GM10266 (cell line): ENCODE results near the gene RBMS3.

Experiments
- DNase-seq: peaks from one replicate; pipeline ENCODE4 v3.0.0; 2012; ENCODE audit errors: extremely low spot score
- TF ChIP-seq, protein P1 (sequence below): IDR thresholded peaks from 2 replicates; pipeline ENCODE4 v1.5.1; 2012; ENCODE audit warnings: mild to moderate bottlenecking, low read depth; ENCODE audit not compliant: control insufficient read depth, insufficient read depth; ENCODE audit errors: missing control alignments

Gene RBMS3

DNA sequence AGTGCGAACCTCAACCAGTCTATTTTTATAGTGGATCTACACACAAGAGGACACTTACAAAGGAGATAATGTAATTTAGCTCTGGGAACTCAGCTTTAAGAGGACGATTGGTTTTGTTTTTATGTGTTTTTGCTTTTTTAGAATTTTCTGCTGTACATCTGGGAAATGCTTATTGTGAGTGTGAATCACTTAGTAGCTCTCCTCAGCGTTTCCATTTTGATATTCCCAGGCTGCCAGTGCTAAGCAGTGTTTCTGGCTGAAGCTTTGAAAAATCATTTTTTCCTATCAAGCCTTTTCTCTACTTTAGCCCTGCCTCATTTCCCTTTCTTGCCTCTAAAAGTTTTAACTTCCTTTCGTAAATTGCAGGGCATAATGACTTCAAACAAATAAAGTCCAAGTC lies 117.9 kb downstream of the RBMS3 start:
- TF ChIP-seq, protein P1, sequence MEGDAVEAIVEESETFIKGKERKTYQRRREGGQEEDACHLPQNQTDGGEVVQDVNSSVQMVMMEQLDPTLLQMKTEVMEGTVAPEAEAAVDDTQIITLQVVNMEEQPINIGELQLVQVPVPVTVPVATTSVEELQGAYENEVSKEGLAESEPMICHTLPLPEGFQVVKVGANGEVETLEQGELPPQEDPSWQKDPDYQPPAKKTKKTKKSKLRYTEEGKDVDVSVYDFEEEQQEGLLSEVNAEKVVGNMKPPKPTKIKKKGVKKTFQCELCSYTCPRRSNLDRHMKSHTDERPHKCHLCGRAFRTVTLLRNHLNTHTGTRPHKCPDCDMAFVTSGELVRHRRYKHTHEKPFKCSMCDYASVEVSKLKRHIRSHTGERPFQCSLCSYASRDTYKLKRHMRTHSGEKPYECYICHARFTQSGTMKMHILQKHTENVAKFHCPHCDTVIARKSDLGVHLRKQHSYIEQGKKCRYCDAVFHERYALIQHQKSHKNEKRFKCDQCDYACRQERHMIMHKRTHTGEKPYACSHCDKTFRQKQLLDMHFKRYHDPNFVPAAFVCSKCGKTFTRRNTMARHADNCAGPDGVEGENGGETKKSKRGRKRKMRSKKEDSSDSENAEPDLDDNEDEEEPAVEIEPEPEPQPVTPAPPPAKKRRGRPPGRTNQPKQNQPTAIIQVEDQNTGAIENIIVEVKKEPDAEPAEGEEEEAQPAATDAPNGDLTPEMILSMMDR = no peak
- no peak for DNase-seq

DNA sequence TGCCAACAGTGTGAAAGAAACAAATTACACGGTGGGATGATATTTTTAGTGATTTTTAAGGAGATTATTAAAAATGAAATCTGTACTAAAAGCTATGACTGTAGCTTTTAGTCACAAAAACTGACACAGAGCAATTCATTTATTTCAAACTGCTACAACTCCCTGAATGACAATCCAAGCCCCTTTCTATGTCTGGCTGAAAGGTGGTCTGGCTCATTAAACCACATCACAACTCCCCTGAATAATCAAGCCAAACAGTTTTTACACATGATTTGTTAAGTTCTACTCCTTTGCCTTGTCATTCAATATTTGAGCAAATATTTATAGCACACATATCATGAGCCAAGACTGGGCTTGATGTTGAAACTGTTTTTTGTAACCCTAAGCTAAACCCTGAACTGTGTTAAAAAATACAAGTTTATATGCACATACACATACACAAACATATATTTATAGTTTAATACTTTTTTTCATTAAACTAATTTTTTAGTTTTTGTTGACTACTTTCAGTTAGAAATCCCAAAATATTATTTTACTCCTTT lies 125.5 kb downstream of the RBMS3 start:
- TF ChIP-seq, protein P1 = no peak
- DNase-seq = no peak

- TF ChIP-seq, protein P1 = no peak
- no peak for DNase-seq
Observed at GRCh38 chr3:29408676-29409075, 127.8 kb downstream of the RBMS3 start.

GRCh38 chr3:29409409-29409808 lies 128.5 kb downstream of the RBMS3 start:
- DNase-seq = no peak
- TF ChIP-seq, protein P1 = no peak

- TF ChIP-seq, protein P1 = no peak
- DNase-seq = no peak
Observed at GRCh38 chr3:29410220-29410619, 129.3 kb downstream of the RBMS3 start.

DNA sequence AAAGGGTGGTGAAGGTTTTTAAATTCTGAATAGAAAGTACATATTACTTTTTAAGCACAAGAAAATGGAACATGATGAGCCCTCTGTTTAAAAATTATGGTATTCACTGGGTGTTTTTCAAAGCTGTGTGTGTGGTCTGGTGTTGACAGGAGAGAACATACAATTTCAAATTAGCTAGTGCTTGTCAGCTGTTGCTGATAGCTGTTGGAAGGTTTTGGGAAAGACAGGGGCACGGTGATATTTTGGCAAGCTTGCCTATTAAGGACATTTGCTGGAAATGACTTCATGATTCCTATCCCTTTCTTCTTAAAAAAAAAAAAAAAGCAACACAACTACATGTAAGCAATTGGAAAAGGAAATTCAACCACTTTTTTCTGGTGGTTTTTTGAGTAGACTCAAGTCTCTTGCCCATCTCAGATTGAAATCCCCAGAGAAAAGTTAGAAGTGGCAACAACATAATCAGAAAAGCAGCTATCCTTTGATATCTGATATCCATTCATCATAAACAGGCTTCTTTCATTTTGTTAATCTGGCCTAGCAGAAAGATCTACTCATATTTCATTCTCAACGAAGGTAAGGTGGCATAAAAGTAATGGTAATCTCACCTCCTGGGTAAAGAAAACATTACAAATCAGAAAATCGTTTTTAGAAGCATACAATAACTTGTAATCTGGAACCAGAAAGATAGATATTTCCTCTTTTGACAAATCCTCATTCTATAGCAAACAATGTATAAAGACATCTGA lies 130.0 kb downstream of the RBMS3 start:
- TF ChIP-seq, protein P1 = no peak
- no peak for DNase-seq

DNA sequence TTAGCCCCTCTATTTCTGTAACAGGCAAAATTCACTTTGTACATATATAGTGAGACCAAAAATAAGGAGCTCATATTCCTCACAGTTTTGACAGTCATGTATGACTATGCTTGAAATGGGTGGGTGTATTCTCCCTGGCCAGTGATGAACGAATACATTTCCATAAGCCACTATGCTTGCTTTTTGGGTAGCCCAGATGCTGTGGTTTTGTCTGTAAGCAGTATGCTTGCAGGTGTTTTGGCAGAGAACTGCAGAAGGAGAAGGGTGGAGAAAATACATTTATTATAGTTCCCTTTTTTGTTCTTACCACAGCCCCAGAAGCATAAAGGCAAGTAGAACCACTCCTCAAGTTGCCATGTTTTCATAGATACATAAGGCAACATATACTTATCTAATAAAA lies 131.2 kb downstream of the RBMS3 start:
- TF ChIP-seq, protein P1 = no peak
- no peak for DNase-seq
